ENCODE results near the gene GPC4. TPM values are rescaled to one million over a fixed set of nuclear protein-coding genes. Genes with fewer than 3 reads are reported as not detected.

GPC4 gene
- total RNA-seq, 1 experiment from 2014 or later, result 1.4 TPM

DNA sequence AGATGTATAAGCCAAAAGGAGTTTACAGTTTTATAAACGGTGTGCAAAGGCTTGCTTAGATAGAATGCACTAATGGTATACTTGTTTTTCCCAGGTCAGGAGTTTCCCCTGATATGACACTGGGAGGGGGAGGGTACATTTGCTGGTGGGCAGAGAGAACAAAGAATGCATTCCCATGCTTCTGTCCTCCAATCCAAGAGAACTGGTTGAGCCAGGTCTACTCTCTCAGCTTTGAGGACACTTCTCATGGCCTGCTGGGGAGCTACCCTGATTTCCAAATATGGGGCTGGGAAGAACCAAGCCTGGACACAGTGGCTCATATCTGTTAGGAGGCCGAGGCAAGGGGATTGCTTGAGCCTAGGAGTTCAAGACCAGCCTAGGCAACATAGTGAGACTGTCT, 3.3 kb upstream of the GPC4 start:
- POLR2A ChIA-PET, result no interaction called here
- DNase-seq (ENCODE audit: low read depth, low spot score), result no peak
- no peak overlapping the region for H3K27ac ChIP-seq (ENCODE audit: low read length)
- peaks cover 22% of the 10 kb centered on the region for H3K27me3 ChIP-seq (ENCODE audit: control insufficient read depth, insufficient read depth, low read length)
- H3K4me3 ChIP-seq (ENCODE audit: low read depth in 2 of 2, low read length in 2 of 2), result no peak overlapping the region
- ATAC-seq, result no peak
- H3K9me3 ChIP-seq (ENCODE audit: control insufficient read depth, insufficient read depth, low read depth, low read length), result no peaks in the 10 kb centered on the region
- no TSS peak for BruUV-seq (replicated peaks)
- in situ Hi-C loops (cut with HindIII; ENCODE audit: low pct_unique_long_range_greater_than_20kb, low sequenced_read_pairs) (no loop called here), intact Hi-C loops (cut with micrococcal nuclease; ENCODE audit: unreplicated experiment) (no loop called here)
- H3K4me1 ChIP-seq (ENCODE audit: control insufficient read depth, insufficient read depth, low read length), result no peaks in the 10 kb centered on the region
- H3K36me3 ChIP-seq (ENCODE audit: control insufficient read depth, insufficient read depth, low read length), result no peaks in the 10 kb centered on the region
- CTCF ChIA-PET, result no interaction called here
- no peak for TF ChIP-seq POLR2AphosphoS5 (IDR thresholded peaks at IDR 0.05; ENCODE audit: low read depth, low read length)
- no peak for TF ChIP-seq TCF7L2 (IDR thresholded peaks at IDR 0.05; ENCODE audit: low read depth, low read length)
- TF ChIP-seq SIN3A (IDR thresholded peaks at IDR 0.05; ENCODE audit: borderline replicate concordance, insufficient read depth, low read depth, low read length), result no peak
- TF ChIP-seq, protein P1, sequence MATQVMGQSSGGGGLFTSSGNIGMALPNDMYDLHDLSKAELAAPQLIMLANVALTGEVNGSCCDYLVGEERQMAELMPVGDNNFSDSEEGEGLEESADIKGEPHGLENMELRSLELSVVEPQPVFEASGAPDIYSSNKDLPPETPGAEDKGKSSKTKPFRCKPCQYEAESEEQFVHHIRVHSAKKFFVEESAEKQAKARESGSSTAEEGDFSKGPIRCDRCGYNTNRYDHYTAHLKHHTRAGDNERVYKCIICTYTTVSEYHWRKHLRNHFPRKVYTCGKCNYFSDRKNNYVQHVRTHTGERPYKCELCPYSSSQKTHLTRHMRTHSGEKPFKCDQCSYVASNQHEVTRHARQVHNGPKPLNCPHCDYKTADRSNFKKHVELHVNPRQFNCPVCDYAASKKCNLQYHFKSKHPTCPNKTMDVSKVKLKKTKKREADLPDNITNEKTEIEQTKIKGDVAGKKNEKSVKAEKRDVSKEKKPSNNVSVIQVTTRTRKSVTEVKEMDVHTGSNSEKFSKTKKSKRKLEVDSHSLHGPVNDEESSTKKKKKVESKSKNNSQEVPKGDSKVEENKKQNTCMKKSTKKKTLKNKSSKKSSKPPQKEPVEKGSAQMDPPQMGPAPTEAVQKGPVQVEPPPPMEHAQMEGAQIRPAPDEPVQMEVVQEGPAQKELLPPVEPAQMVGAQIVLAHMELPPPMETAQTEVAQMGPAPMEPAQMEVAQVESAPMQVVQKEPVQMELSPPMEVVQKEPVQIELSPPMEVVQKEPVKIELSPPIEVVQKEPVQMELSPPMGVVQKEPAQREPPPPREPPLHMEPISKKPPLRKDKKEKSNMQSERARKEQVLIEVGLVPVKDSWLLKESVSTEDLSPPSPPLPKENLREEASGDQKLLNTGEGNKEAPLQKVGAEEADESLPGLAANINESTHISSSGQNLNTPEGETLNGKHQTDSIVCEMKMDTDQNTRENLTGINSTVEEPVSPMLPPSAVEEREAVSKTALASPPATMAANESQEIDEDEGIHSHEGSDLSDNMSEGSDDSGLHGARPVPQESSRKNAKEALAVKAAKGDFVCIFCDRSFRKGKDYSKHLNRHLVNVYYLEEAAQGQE (IDR thresholded peaks at IDR 0.05; ENCODE audit: insufficient read depth in 1 of 2, low read depth in 2 of 2, low read length in 1 of 2), result no peak
- TF ChIP-seq, protein P2, sequence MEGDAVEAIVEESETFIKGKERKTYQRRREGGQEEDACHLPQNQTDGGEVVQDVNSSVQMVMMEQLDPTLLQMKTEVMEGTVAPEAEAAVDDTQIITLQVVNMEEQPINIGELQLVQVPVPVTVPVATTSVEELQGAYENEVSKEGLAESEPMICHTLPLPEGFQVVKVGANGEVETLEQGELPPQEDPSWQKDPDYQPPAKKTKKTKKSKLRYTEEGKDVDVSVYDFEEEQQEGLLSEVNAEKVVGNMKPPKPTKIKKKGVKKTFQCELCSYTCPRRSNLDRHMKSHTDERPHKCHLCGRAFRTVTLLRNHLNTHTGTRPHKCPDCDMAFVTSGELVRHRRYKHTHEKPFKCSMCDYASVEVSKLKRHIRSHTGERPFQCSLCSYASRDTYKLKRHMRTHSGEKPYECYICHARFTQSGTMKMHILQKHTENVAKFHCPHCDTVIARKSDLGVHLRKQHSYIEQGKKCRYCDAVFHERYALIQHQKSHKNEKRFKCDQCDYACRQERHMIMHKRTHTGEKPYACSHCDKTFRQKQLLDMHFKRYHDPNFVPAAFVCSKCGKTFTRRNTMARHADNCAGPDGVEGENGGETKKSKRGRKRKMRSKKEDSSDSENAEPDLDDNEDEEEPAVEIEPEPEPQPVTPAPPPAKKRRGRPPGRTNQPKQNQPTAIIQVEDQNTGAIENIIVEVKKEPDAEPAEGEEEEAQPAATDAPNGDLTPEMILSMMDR (IDR thresholded peaks at IDR 0.05), result no peak

DNA sequence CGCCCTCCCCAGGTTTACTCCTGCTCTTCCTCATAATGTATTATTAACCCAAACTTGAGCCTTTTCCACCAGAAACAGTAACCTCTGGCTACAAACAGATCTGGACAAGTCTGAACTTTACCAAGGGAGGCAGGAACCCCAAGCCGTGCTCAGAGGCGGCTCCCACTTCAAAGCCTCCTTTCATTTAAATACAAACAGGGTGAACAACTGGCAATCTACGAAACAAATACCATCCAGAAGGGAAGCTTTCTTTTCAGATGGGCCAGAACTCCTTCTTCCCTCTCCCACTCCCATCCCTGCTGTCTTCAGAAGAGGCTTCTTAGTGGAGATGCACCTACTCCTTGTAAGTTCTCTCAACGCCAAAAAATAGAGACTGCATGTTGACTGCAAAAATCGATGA, 2.1 kb upstream of the GPC4 start:
- Histone ChIP-seq H3K27ac (ENCODE audit: low read length) (no peak overlapping the region), H3K36me3 (ENCODE audit: control insufficient read depth, insufficient read depth, low read length) (no peaks in the 10 kb centered on the region), H3K27me3 (ENCODE audit: control insufficient read depth, insufficient read depth, low read length) (peaks cover 28% of the 10 kb centered on the region), H3K4me3 (ENCODE audit: low read depth in 2 of 2, low read length in 2 of 2) (no peak overlapping the region), H3K9me3 (ENCODE audit: control insufficient read depth, insufficient read depth, low read depth, low read length) (no peaks in the 10 kb centered on the region), H3K4me1 (ENCODE audit: control insufficient read depth, insufficient read depth, low read length) (no peaks in the 10 kb centered on the region)
- intact Hi-C loops (cut with micrococcal nuclease; ENCODE audit: unreplicated experiment) (no loop called here), in situ Hi-C loops (cut with HindIII; ENCODE audit: low pct_unique_long_range_greater_than_20kb, low sequenced_read_pairs) (no loop called here)
- no TSS peak for BruUV-seq (replicated peaks)
- no peak for DNase-seq (ENCODE audit: low read depth, low spot score)
- TF ChIP-seq POLR2AphosphoS5 (IDR thresholded peaks at IDR 0.05; ENCODE audit: low read depth, low read length) (no peak), TCF7L2 (IDR thresholded peaks at IDR 0.05; ENCODE audit: low read depth, low read length) (no peak), SIN3A (IDR thresholded peaks at IDR 0.05; ENCODE audit: borderline replicate concordance, insufficient read depth, low read depth, low read length) (no peak)
- TF ChIP-seq, protein P1 (IDR thresholded peaks at IDR 0.05; ENCODE audit: insufficient read depth in 1 of 2, low read depth in 2 of 2, low read length in 1 of 2), result no peak
- TF ChIP-seq, protein P2 (IDR thresholded peaks at IDR 0.05), result no peak
- POLR2A ChIA-PET, result no interaction called here
- no peak for ATAC-seq
- CTCF ChIA-PET, result no interaction called here
